Erythroblast (primary cell): ENCODE data around the gene ATP2A2.
"Not testable (repeated sequence)": the region's sequence is repeated elsewhere in the genome, so short reads cannot be mapped to it uniquely, and the experiment has no call there.

ENCODE experiments used
- DNase-seq, 2 experiments: peaks; one replicate each; lab custom pipeline; 2025; lab: John Stamatoyannopoulos, UW
- GATA1 ChIP-seq: IDR thresholded peaks from 2 replicates; pipeline ENCODE4 v1.6.1; 2011; ENCODE audit warnings: low read depth, mild to moderate bottlenecking, control low read depth, low read length, moderate library complexity
- POLR2A ChIP-seq: IDR thresholded peaks from 2 replicates; pipeline ENCODE4 v1.6.1; 2011; ENCODE audit warnings: mild to moderate bottlenecking, low read length

Gene ATP2A2

DNA sequence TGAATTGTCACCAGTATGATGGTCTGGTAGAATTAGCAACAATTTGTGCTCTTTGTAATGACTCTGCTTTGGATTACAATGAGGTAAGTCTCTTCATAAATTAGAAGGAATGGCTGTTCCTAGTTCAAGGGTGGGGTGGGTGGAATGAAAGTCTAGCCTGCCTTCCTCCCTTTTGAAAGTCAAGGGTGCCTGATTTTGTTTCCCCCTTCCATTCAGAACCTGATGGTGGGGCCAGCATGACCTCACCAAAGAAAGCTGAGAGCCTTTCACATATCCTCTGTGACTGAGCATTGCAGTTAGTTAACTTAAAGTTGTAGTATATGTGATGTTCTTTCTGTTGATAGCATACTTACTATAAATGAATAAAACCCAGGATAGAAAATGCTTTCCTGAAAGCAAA, 52.2 kb downstream of the ATP2A2 start:
- DNase-seq: no peak
- no peak for TF ChIP-seq POLR2A
- no peak for TF ChIP-seq GATA1

GRCh38 chr12:110335481-110336045, 54.5 kb downstream of the ATP2A2 start:
- no peak for DNase-seq
- TF ChIP-seq GATA1: no peak
- no peak for TF ChIP-seq POLR2A

DNA sequence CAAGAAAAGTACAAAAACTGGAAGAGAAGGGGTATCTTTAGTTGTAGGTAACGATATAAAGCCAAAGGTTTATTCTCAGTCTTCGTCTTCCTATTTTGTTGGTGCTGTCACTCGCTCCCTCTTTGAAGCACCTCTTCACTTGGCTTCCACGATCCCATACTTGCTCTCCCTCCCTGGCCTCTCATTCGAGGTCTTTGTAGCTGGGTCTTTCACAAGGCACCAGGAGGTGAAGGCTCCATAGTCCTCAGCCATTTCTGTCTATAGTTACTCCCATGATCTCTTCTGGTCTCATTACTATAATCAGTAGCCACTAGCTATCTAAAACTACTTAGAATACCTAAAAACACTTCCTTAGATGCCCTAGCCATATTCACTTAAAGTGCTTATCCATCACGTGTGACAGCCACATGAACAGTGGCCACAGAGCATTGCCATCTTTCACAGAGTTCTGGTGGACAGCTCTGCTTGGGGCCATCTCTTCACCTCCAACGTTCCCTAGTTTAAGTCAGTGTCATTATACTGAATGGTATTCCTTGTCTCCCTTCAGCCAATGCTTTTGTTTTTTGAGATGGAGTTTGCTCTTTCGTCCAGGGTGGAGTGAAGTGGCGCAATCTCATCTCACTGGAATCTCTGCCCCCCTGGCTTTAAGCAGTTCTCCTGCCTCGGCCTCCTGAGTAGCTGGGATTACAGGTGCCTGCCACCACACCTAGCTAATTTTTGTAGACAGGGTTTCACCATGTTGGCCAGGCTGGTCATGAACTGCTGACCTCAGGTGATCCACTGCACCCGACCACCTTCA, 57.1 kb downstream of the ATP2A2 start:
- DNase-seq: no peak
- TF ChIP-seq GATA1 (no peak), POLR2A (no peak)

- TF ChIP-seq POLR2A: no peak
- no peak for TF ChIP-seq GATA1
- peak; percentile 17 to 26 for DNase-seq
Observed at GRCh38 chr12:110338754-110339153, 57.7 kb downstream of the ATP2A2 start.

DNA sequence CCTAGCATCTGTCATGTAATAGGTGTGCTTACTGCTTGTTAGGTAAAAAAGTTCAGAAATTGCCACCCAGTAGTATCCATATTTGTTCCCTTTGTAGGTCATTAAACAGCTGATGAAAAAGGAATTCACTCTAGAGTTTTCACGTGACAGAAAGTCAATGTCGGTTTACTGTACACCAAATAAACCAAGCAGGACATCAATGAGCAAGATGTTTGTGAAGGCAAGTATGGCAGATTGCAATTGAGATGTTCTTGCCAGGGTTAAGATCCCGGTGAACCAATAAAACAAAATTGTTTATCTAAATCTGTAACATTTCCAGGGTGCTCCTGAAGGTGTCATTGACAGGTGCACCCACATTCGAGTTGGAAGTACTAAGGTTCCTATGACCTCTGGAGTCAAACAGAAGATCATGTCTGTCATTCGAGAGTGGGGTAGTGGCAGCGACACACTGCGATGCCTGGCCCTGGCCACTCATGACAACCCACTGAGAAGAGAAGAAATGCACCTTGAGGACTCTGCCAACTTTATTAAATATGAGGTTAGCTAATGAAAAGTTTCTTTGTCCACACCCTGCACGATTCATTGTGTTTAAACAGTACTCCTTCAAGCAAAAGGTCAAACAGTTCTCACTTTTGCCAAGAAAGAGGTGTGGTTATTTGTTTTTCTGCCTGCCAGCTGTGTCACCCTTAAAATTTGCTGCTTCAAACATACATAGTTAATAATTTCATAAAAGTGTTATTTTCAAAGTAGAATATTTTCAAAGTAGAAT, 58.3 kb downstream of the ATP2A2 start:
- DNase-seq: no peak
- no peak for TF ChIP-seq GATA1
- TF ChIP-seq POLR2A: no peak

DNA sequence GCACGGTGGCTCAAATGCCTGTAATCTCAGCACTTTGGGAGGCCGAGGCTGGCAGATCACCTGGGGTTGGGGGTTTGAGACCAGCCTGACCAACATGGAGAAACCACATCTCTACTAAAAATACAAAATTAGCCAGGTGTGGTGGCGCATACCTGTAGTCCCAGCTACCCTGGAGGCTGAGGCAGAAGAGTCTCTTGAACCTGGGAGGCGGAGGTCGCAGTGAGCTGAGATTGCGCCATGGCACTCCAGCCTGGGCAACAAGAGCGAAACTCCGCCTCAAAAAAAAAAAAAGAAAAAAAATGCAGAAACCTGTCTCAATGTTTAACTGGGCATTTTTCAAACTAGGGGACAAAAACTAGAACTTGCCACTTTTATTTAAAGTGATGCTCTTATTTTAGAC, 59.2 kb downstream of the ATP2A2 start:
- DNase-seq: not testable (repeated sequence)

DNA sequence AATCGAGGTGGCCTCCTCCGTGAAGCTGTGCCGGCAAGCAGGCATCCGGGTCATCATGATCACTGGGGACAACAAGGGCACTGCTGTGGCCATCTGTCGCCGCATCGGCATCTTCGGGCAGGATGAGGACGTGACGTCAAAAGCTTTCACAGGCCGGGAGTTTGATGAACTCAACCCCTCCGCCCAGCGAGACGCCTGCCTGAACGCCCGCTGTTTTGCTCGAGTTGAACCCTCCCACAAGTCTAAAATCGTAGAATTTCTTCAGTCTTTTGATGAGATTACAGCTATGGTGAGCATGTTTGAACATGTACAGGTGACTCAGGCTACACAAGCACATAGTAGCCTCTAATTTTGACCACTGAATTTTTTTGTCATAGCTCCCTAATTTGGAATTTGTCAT, 59.7 kb downstream of the ATP2A2 start:
- no peak for DNase-seq
- TF ChIP-seq POLR2A (no peak), GATA1 (no peak)

DNA sequence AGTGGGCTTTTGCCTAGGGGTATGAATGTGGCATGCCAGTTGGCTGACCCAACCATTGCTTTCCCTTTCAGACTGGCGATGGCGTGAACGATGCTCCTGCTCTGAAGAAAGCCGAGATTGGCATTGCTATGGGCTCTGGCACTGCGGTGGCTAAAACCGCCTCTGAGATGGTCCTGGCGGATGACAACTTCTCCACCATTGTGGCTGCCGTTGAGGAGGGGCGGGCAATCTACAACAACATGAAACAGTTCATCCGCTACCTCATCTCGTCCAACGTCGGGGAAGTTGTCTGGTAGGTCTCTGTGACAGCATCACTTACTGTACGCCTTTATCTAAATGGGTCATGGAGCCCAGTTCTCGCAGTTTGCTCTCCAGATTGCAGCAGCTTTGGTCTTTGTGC, 61.1 kb downstream of the ATP2A2 start:
- TF ChIP-seq GATA1 (no peak), POLR2A (no peak)
- no peak for DNase-seq

DNA sequence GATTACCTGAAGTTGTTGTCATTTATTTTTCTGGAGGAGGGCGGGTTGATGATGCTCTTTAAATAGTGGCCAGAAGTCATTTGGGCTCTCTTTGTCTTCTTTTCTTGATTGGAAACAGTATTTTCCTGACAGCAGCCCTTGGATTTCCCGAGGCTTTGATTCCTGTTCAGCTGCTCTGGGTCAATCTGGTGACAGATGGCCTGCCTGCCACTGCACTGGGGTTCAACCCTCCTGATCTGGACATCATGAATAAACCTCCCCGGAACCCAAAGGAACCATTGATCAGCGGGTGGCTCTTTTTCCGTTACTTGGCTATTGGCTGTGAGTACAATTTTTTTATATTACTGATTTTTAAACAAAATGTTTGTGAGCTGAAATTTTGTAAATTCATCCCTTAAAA, 62.1 kb downstream of the ATP2A2 start:
- DNase-seq: no peak
- TF ChIP-seq POLR2A: no peak
- no peak for TF ChIP-seq GATA1

GRCh38 chr12:110343736-110344555, 62.9 kb downstream of the ATP2A2 start:
- TF ChIP-seq GATA1 (no peak), POLR2A (no peak)
- DNase-seq: no peak

- TF ChIP-seq POLR2A (no peak), GATA1 (no peak)
- DNase-seq: no peak
Observed at GRCh38 chr12:110344657-110345056, 63.6 kb downstream of the ATP2A2 start.

DNA sequence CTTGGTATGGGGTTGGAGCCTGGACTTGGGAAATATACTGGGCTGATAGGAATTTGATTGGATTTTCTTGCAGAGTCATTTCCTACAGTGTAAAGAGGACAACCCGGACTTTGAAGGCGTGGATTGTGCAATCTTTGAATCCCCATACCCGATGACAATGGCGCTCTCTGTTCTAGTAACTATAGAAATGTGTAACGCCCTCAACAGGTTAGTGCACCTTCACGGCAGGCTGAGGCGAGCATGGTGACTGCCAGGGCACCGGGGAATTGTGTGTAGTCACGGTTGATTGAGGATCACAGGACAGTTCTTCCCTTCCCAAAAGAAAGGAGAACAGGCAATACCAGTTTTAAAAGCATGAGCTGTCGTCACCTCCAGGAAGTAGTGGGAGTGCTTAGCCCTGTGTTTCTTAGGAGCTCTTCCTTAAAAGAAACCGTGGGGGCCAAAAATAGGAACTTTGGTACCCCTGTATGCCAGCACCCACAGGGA, 64.2 kb downstream of the ATP2A2 start:
- no peak for DNase-seq

GRCh38 chr12:110345963-110346362, 64.9 kb downstream of the ATP2A2 start:
- DNase-seq: no peak
- TF ChIP-seq GATA1 (no peak), POLR2A (no peak)

More for the DNA sequence above, 64.2 kb downstream of the ATP2A2 start:
- no peak for TF ChIP-seq GATA1
- no peak for TF ChIP-seq POLR2A
